ENCODE data around the gene CAV2. TPM values are rescaled to one million over a fixed set of nuclear protein-coding genes. Genes with fewer than 3 reads are reported as not detected.
A peak's percentile ranks its signal among the peaks of the same experiment; 100 is the strongest.

Gene CAV2
- total RNA-seq, 1 donor from 2014 or later = 64.4 TPM

DNA sequence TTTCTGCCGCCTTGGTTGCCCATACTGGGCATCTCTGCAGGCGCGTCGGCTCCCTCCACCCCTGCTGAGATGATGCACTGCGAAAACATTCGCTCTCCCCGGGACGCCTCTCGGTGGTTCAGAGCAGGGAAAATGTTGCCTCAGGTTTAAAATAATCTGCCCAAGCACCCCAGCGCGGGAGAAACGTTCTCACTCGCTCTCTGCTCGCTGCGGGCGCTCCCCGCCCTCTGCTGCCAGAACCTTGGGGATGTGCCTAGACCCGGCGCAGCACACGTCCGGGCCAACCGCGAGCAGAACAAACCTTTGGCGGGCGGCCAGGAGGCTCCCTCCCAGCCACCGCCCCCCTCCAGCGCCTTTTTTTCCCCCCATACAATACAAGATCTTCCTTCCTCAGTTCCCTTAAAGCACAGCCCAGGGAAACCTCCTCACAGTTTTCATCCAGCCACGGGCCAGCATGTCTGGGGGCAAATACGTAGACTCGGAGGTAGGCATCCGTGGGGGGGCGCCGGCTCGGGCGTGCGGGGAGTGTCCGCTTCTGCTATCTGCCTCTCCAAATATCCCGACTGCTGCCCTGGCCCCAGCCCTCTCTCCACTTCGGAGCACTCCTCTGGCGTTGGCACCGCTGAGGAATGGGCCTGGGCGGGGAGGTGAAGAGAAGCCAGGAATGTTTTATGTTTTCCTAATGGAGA is 25.2 kb downstream of the CAV2 start, which contains the start of gene CAV1:
Gene CAV1 (plus strand): TSS at position 428 of the 689 bp plus-strand sequence. CDS start 27 bp downstream, at position 455.
- peak; percentile 86 for DNase-seq (ENCODE audit: low spot score)

DNA sequence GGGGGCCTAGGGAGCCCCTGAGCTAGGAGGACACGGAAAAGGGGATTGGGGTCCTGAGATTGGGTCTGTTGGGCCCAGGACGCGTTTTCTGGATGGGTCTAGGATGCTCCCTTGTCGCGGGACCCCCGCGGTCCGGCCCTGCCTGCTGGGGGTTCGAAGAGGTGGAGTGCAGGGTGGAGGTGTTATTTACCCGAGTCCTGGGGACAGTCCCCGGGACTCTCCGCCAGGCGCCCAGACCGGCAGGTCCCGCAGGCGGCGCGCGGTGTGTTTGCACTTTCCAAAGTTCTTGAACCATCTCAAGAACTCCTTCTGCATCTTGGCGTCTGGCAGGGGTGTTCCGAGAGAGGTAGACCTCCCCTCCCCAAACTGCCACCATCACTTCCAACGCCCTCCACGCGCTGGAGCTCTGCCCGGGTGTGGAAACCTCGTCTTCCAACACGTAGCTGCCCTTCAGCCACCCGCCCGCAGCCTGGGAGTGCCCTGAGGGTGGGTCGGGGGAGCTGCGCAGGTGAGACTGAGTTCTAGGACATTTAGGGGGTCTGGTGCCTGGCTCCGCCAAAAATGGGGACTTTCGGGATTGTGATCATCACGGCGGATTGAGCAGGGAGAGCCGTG is 25.9 kb downstream of the CAV2 start:
- DNase-seq (ENCODE audit: low spot score) = peak; percentile 53

DNA sequence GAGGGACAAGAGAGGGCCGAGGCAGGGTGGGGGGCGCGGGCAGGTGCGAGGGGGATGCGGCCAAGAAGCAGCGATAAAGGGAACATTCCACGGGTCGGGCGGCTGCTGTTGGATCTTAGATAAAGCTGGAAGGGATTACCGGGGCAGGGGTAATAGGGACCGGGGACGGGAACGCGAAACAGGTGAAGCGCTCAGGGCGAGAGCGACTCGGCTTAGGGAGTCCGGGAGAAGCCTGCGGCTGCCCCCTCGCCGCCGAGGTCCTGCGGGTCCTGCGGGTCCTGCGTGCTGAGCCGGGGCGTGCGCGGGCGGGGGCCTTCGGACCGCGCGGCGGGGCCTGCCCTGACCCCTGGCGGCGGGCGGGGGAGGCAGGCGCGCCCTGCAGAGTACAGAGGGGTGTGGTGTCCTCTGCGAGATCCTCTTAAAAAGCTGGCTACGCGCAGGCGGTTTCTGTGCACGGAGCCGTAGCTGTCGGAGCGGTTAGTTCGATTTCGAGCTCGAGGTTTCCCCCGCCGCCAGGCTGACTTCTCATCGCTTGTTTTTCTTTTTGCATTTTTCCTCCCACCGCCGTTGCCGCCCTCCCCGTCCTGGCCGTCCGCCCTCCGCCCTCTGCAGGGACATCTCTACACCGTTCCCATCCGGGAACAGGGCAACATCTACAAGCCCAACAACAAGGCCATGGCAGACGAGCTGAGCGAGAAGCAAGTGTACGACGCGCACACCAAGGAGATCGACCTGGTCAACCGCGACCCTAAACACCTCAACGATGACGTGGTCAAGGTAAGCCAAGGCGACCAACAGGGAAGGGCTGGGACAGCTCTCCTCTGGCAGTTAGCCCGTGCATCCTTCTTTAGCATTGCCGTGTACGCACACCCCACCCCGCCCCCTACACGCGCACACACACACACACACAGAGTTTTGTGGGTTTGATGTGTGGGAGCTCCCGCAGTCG is 26.6 kb downstream of the CAV2 start:
- peak; percentile 80 for DNase-seq (ENCODE audit: low spot score)

DNA sequence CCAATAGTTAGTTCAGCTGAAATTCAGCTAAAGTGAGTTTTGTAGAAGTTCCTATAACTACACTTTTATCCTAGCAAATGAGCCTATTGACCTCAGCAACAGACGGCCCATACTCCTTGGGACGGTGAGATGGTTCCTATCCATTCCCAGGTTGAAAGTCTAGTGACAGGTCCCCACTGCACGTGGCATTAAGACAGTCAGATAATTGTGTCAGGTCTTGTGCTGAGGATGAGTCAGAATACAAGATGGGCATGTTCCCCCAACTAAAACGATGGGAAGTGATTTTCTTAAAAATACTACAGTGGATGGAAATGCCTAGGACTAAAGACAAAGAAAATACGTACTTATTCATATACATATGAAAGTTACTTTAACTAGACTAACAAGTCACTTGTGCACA is 27.4 kb downstream of the CAV2 start:
- DNase-seq (ENCODE audit: low spot score) = no peak

DNA sequence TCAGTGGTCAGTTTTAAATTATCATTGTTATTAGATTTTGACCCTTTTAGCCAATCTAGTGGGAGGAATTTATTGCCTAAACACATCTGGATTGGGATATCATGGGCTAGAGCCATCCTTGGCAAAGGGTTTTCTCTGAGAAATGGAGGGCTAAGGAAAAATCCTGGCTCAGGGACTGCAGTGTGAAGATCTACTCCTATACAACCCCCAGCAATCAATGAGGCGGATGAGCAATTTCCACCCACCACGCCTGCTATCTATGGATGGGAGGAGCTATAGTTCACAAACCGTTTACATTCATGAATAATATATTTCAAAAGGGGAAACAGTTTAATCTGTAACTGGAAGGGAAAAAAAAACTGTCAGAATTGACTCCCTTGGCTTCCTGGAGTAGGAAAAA is 28.0 kb downstream of the CAV2 start:
- DNase-seq (ENCODE audit: low spot score) = no peak

DNA sequence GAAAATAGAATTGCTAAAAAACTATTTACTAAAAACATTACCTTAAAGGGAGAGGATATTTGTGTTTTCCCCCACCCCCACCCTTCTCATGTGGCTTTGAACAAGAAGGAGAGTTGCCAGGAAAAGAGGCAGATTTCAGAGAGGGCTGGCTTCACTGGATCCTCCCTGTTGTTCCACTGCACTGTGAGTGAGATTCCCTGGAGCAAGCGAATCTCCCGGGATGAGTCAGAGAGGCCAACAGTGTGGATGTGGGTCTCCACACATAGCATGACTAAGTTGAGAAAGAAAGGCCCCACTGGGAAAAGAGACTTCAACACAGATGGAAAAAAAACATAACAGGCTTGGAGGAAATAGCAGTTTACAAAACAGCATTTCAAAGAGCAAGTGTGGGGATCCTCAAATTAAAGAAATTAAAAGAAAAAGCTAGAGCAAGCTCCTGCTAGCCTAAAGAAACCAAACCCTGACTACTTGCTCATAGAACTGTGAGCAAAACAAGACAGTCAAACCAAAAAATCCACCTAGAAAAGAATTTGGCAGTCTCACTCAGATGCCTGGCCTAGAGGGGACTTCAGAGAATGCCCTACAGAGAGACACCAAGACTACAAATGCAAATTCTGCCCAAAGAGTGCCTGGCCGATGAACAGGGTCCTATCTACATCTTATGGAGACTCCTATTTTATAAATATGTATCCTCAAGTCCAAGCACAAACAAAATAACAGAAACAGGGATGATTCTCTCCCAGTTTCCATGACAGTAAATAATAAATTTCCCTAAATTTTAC is 28.7 kb downstream of the CAV2 start:
- DNase-seq (ENCODE audit: low spot score) = peak; percentile 45

DNA sequence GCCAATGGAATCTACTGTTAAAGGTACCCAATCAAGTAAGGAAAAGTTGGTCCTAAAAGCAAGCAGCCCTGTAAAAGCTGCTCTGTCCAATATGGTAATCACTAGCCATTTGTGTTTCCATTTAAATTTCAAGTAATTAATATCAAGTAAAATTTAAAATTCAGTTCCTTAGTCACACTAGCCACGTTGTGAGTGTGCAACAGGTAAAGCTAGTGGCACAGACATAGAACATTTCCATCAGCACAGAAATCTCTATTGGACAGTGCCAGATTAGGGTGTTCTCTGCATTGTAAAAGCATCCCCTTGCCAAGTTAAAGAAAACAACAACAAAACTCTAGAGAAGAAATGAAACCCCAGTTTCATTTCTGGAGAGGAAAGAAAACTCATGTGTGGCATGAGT is 29.7 kb downstream of the CAV2 start:
- no peak for DNase-seq (ENCODE audit: low spot score)

DNA sequence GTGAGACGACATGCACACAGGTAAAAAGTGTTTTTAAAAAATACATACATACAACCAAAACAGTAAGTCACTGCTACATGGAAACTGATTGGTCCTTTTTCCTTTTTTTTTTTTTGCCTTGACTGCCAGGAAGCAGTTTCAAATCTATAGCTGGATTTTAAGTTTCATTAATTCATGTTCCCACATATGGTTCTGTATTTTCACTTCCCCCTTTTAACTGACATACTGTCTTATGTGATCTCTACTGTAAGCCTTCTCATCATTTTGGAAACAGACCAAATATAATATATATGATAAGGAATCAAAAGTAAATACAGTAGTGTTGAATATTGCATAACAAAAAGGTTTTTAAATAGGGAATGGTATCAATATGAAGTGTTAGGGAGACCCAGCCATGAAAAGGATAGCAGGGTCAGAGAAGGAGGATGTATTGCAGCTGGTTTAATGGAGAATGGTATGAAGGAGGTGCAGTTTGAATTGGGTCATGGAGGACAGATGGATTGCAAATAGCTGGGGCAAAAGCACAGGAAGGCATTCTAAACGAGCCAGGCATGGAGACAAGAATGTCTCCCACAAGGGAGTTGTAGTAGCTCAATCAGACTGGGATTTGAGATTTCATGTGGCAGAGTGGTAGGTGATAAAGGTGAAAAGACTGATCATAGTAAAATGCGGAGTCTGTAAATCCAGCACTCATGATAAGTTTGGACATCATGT is 30.7 kb downstream of the CAV2 start:
- no peak for DNase-seq (ENCODE audit: low spot score)

DNA sequence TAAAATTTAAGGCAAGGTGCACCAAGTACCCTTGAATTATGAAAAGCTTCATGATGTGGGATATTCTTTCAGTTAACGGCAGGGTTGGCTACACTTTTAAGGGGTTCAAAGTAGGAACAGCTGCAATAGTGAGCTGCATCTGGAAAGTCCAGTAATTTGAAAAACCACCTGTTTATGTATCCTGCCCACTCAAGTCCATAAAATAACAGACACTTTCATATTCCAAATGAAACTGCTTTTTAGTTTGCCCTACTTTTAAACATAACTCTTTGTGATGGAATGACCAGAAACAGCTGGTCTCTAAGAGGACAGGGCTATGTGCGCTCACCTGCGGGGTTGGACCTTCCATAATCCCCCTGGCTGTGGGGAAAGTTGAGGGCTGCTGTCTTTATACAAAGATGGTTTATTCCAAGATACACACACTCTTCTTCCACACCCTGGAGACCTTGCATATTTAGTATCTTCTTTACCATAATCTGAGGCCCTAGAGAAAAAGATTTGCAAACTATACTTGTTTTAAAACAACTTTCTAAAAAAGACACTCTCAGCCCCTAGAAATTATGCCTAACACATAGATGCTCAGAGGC is 32.7 kb downstream of the CAV2 start:
- DNase-seq (ENCODE audit: low spot score) = no peak

DNA sequence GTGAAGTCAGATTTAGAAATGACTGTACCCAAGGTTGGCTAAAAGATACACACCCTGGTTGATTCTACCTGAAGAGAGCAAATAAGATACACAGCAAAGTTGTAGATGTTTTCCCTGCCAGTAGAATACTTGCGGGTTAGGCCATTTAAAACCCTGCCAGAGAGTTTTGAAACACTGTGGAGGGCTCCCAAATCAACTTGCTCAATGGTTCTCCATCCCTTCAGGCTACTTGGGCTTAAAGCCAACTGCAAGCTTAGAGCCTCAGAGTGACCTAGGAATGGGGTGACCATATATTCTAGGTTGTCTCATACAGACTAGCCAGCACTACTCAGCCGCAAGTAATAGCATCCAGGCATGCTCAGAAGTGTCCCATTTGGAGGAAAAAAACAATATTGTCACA is 35.3 kb downstream of the CAV2 start:
- DNase-seq (ENCODE audit: low spot score) = no peak

DNA sequence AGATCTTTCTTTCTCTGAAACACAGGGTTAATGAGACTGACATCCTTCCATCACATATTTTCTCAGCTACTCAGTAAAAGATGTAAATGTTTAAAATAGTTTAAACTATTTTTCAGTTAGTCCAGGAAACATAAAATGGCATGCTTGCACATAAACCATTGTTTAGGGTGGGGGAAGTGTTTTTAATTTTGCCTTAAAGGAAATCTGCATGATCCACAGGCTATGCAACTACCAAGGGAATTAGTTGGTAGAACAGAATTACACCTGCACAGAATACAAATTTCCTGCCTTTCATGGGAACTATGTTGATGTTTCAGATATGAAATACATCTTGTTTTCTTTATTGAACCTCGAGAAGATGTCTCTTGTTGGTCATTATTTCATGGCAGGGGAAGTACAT is 35.9 kb downstream of the CAV2 start:
- DNase-seq (ENCODE audit: low spot score) = no peak

DNA sequence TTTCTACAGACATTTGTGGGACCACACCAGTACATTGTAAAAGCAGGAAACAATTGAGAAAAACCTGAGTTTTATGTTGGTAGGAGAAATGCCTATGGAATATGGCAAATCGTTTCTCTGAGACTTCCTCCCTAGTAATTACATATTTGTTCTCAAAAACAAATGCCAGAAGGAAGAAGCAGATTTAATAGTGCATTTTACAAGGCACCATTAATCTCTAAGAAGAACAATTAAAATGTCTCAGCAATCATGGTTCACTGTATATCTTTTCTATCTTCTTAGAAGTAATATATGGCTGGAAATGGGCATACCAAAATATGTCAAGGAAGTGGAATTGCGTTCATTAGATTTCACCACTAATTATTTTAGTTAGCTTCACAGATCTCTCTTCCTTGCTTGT is 38.6 kb downstream of the CAV2 start:
- DNase-seq (ENCODE audit: low spot score) = no peak

DNA sequence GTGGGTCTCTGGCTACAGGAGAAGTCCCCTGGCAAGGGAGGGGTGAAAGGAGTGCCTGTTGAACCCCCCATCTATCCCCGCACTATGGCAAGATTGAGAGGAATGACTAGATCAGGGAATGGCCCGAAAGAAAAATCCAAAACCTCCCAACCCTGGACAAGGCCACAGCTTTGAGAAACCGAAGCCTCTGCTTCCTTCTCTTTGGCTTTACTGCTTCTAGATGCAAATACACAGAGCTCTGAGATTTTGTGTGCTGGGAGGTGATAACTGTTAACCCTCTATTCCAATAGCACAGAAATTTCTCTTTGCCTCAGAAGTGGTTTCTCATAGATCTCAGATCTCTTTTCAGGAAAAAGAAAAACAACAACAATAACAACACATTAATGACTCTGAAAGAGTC is 40.3 kb downstream of the CAV2 start:
- no peak for DNase-seq (ENCODE audit: low spot score)

DNA sequence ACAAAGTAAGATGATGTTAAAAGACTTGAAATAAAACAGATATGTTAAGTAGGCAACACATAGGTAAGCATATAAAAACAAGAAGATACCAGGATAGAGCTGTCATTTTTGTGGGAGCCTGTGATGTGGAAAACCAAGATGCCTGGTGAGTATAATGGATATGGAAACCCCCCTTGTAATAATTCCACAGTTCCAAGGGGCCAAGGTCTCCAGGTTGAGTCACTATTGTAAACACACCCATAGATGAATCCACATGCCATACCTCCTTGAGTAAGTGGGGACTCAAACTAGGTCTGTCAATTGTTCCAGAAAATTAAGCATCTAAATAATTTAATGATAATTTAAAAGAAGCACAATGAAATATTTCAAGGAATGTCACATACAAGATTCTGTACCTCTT is 41.2 kb downstream of the CAV2 start:
- DNase-seq (ENCODE audit: low spot score) = no peak

DNA sequence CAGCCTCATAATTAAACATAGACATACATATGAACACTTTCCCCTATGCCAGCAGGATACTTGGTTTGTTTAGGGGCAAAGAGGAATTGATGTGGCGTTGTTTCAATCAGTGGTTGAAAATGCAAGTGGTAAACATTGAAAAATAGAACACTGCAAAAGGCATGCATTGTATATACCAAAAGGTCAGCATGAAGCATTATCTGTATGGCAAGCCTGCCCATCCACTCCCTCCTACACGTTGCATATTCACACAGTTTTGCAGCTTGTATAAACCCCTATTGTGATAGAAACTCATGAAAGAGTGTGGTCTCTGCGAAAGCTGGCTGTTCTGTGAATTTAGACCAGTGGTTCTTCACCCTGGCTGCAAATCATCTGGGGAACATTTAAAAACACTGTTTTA is 42.4 kb downstream of the CAV2 start:
- DNase-seq (ENCODE audit: low spot score) = no peak

DNA sequence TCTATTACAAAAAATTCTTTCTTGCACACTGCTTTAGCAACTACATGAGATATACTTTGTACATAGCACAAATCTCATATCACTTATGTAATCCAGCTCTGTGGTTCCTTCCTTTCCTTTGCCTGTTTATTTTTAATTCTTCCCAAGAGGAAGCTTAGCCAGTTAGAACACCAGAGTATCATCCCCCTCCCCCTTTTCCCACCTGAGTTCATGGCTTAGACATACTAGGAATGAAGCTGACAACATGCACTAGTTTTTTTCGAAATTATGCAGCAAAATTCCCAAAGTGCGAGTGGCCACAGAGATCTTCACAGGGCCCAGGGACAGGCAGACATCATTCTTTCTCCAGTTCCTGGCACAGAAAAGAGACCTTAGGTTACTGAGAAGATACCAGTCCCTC is 43.1 kb downstream of the CAV2 start:
- DNase-seq (ENCODE audit: low spot score) = no peak

DNA sequence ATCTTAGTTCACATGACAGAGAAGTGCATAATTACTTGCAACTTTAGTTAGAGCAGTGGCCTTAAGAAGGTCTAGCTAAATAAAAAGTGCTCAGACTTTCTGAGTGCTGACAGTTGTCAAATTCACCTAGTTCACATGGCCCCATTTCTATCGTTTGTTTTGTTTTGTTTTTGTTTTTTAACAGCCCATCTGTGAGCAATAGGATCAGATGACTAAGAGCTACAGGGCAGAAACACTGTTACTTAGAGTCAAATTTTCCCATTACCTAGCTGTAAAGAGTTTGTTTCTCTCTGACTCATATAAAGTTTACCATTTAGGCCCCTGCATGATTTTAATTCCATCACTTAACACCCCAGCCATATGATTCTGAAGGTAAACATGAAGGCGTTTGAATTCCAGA is 44.1 kb downstream of the CAV2 start:
- DNase-seq (ENCODE audit: low spot score) = no peak

DNA sequence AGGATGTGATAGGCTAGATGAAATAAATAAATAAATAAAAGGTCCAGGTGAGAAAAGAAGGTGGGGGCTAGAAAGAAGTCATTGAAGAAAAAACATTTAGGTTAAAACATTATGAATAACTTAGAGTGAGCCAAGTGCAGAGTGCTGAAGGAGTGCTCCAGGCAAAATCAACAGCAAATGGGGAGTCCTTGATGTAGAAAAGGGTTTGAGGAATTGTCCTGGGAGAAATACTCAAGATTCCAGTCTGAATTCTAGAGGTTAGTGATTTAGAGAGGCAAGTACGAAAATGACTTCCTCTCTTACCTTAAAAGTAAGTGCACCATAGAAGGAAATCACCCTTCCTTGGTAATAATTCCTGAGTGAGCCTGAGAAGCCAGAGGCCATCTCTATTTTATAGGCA is 44.9 kb downstream of the CAV2 start:
- DNase-seq (ENCODE audit: low spot score) = no peak

DNA sequence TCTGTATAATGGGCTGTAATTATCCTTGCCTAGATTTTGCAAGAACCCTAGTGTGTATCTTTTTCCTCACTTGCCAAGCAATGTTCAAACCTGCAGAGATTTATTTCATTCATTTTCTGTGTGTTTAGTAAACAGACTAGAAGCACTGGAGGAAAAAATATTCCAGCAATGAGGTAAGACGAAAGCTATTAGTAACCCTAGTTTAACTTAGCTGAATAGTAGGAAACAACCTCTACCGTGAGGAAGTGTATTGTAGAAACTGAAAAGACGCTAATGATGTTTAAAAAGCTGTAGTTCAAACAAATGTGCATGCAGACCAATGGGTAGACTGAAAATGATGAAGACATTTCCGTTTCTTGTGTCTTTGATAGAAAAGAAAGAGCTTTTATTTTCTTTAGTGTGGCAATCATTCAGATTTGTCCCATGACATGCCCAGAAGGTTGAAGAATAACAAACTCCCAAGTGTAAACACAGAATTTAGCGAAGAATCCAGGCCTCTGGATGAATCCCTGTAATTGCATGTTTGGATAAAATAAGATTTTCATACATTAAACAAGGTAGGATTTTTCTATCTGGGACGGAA is 46.0 kb downstream of the CAV2 start:
- no peak for DNase-seq (ENCODE audit: low spot score)

DNA sequence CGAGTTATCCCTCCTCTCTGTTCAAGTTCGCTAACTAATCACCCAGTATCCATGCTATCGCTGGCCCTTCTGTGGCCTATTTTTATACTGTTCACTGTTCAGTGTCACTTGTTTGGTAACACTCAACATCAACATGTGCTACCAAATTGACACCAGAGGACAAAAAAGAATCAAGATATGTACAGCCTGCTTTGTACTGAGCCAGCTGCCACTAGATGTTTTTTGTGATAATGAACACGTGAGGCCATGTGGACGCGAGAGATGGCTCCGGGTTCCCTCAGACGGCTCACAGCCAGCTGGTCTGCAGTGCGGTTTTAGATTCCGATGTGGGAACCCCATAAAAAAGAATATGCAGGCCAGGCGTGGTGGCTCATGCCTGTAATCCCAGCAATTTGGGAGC is 46.5 kb downstream of the CAV2 start:
- DNase-seq (ENCODE audit: low spot score) = no peak
